Mucosa of rectum (tissue), 2 donors: ENCODE results near the gene DDX55.
"Not testable (repeated sequence)": the region's sequence is repeated elsewhere in the genome, so short reads cannot be mapped to it uniquely, and the experiment has no call there.

Source experiments
- H3K27ac ChIP-seq, 2 donors: one replicate each; pipeline ENCODE4 v1.7.0; 2013; ENCODE audit warnings: inconsistent platforms in 2 of 2, low read depth in 2 of 2, low read length in 2 of 2
- H3K27me3 ChIP-seq, 2 donors: one replicate each; pipeline ENCODE4 v1.7.0; 2013; ENCODE audit warnings: low read length in 2 of 2; ENCODE audit not compliant: control insufficient read depth in 2 of 2, insufficient read depth in 2 of 2
- H3K36me3 ChIP-seq, 2 donors: one replicate each; pipeline ENCODE4 v1.7.0; 2013; ENCODE audit warnings: low read length in 2 of 2; ENCODE audit not compliant: control insufficient read depth in 2 of 2, insufficient read depth in 2 of 2
- H3K4me1 ChIP-seq, 2 donors: one replicate each; pipeline ENCODE4 v1.7.0; 2013; ENCODE audit warnings: low read length in 2 of 2, mild to moderate bottlenecking in 1 of 2; ENCODE audit not compliant: control insufficient read depth in 2 of 2, insufficient read depth in 2 of 2
- H3K4me3 ChIP-seq, 2 donors: one replicate each; pipeline ENCODE4 v1.7.0; 2013; ENCODE audit warnings: low read length in 2 of 2
- H3K9ac ChIP-seq, 2 donors: one replicate each; pipeline ENCODE4 v1.7.0; 2013; ENCODE audit warnings: low read length in 2 of 2, low read depth in 1 of 2, mild to moderate bottlenecking in 1 of 2
- H3K9me3 ChIP-seq, 2 donors: one replicate each; pipeline ENCODE4 v1.7.0; 2013; ENCODE audit warnings: low read length in 2 of 2; ENCODE audit not compliant: control insufficient read depth in 2 of 2
- donor health status: healthy.
- donor health status: Normal muscosa, but diverticular disease.

The DDX55 gene, protein sequence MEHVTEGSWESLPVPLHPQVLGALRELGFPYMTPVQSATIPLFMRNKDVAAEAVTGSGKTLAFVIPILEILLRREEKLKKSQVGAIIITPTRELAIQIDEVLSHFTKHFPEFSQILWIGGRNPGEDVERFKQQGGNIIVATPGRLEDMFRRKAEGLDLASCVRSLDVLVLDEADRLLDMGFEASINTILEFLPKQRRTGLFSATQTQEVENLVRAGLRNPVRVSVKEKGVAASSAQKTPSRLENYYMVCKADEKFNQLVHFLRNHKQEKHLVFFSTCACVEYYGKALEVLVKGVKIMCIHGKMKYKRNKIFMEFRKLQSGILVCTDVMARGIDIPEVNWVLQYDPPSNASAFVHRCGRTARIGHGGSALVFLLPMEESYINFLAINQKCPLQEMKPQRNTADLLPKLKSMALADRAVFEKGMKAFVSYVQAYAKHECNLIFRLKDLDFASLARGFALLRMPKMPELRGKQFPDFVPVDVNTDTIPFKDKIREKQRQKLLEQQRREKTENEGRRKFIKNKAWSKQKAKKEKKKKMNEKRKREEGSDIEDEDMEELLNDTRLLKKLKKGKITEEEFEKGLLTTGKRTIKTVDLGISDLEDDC

DNA sequence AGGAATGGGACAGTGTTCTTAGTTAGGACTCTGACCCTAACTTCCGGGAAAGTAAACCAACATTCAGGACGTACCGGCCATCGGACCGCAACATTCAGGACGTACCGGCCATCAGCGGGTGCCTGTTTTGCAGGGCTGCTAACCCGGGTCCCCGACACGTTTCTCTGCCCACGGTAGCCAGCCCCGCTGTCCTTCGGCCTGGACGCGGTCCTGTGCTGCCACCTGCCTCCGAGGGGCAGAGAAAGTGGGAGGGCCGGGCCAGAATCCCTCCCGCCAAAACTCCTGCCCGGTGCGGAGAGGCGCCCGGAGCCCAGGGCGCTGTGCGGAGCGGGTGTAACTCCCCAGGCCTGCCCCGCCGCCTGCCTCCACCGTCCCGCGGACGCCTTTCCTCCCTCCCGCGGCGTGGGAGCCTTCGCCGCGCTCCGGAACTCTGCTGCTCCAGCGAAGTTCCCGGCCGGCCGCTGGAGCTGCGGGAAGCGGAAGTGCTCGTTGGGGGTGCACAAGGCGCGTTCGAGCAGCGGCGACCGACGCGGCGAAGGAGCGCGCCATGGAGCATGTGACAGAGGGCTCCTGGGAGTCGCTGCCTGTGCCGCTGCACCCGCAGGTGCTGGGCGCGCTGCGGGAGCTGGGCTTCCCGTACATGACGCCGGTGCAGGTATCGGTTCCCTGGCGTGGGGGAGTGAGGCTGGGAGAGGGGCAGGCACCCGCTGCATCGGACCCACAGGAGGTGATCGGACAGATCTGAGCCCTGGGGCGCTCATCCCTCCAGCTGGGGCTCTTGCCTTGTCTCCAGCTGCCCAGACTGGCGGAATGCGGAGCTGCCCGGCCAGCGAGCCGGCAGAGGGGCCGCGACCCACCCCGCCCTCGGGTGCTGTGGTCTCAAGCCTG is at the start of gene DDX55:
Gene DDX55, plus strand, starts transcription at position 498 of the 888 bp plus-strand sequence. Its CDS starts 50 bp downstream, at position 548.
- no peaks in the 10 kb centered on the region for H3K27me3 ChIP-seq
- H3K9ac ChIP-seq, result peak within 1 kb of the TSS; percentile 87 to 94
- peak within 1 kb of the TSS; percentile 78 to 91 for H3K27ac ChIP-seq
- peaks cover 16 to 23% of the 10 kb centered on the region in 2 donors for H3K36me3 ChIP-seq
- H3K4me3 ChIP-seq, result peak within 1 kb of the TSS; percentile 88 to 93
- H3K9me3 ChIP-seq, result no peaks in the 10 kb centered on the region
- peaks cover 6 to 8% of the 10 kb centered on the region in 2 donors for H3K4me1 ChIP-seq

DNA sequence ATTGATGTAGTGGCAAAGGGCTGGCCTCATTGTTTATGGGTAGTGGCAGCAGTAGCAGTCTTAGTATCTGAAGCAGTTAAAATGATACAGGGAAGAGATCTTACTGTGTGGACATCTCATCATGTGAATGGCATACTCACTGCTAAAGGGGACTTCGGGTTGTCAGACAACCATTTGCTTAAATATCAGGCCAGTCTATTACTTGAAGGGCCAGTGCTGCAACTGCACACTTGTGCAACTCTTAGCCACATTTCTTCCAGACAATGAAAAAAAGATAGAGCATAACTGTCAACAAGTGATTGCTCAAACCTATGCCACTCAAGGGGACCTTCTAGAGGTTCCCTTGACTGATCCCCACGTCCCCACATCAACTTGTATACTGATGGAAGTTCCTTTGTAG is 47.8 kb upstream of the DDX55 start:
- not testable (repeated sequence) for H3K27me3 ChIP-seq, H3K9ac ChIP-seq, H3K27ac ChIP-seq, H3K36me3 ChIP-seq, H3K4me1 ChIP-seq, H3K4me3 ChIP-seq, H3K9me3 ChIP-seq

DNA sequence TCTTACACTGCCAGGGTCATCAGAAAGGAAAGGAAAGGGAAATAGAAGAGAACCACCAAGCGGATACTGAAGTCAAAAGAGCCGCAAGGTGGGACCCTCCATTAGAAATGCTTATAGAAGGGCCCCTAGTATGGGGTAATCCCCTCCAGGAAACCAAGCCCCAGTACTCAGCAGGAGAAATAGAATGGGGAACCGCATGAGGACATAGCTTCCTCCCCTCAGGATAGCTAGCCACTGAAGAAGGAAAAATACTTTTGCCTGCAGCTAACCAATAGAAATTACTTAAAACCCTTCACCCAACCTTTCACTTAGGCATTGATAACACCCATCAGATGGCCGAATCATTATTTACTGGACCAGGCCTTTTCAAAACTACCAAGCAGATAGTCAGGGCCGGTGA is 47.1 kb upstream of the DDX55 start:
- H3K27ac ChIP-seq, H3K9ac ChIP-seq, H3K9me3 ChIP-seq, H3K4me3 ChIP-seq, H3K4me1 ChIP-seq, H3K27me3 ChIP-seq, H3K36me3 ChIP-seq: not testable (repeated sequence)

- H3K4me3 ChIP-seq, H3K27me3 ChIP-seq, H3K9me3 ChIP-seq, H3K9ac ChIP-seq, H3K27ac ChIP-seq, H3K4me1 ChIP-seq, H3K36me3 ChIP-seq: not testable (repeated sequence)
Measured at GRCh38 chr12:123558487-123558886, 43.4 kb upstream of the DDX55 start.

DNA sequence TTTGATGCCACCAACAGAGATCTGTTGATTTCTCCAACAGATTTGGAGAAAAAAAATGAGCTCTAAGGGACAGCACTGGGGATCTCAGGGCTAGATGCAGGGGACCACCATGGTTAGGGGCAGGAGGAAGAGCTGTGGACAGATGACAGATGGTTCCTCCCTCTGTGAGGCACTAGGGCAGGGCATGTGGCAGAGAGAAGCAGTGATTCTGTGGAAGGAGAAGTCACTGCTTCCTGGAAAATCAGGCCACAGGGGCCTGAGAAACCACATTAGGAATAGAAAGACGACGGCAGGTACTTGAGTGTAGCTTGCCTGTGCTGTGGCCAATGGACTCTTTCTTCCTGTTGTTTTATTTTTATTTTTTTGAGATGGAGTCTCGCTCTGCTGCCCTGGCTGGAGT is 42.4 kb upstream of the DDX55 start:
- Histone ChIP-seq H3K27ac (no peak overlapping the region), H3K4me3 (no peak overlapping the region), H3K9ac (no peak overlapping the region), H3K36me3 (no peaks in the 10 kb centered on the region), H3K4me1 (no peaks in the 10 kb centered on the region), H3K27me3 (no peaks in the 10 kb centered on the region), H3K9me3 (no peaks in the 10 kb centered on the region)

GRCh38 chr12:123571343-123571813 is 30.5 kb upstream of the DDX55 start:
- H3K9me3 ChIP-seq, result no peaks in the 10 kb centered on the region
- H3K27ac ChIP-seq, result no peak overlapping the region
- H3K27me3 ChIP-seq, result no peaks in the 10 kb centered on the region
- H3K36me3 ChIP-seq, result no peaks in the 10 kb centered on the region
- no peak overlapping the region for H3K9ac ChIP-seq
- H3K4me3 ChIP-seq, result no peak overlapping the region
- no peaks in the 10 kb centered on the region for H3K4me1 ChIP-seq

DNA sequence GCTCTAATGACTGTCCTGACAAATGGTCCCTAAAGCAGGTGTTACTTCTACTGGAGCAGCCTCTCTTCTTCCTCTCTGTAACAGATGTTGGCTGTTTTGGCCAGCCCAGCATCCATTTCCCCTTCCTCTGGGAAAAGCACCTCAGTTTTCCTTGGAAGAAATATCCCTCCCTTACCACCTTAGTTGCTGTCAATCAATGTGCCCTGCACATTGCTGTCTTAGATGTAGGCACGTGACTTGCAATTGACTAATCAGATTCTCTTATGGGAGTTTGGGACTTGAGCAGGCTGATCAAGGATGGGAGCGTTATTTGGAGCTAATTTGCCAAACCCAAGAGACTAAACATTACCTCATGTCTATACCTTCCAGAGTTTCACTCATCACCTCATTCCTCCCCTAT is 29.5 kb upstream of the DDX55 start:
- no peak overlapping the region for H3K9ac ChIP-seq
- no peaks in the 10 kb centered on the region for H3K4me1 ChIP-seq
- peaks cover 0 to 3% of the 10 kb centered on the region in 2 donors for H3K36me3 ChIP-seq
- no peak overlapping the region for H3K27ac ChIP-seq
- H3K27me3 ChIP-seq, result no peaks in the 10 kb centered on the region
- H3K9me3 ChIP-seq, result no peaks in the 10 kb centered on the region
- H3K4me3 ChIP-seq, result no peak overlapping the region

- Histone ChIP-seq H3K4me3 (no peak overlapping the region), H3K36me3 (peaks cover 0 to 3% of the 10 kb centered on the region in 2 donors), H3K9me3 (no peaks in the 10 kb centered on the region), H3K4me1 (no peaks in the 10 kb centered on the region), H3K9ac (no peak overlapping the region), H3K27me3 (no peaks in the 10 kb centered on the region), H3K27ac (no peak overlapping the region)
Measured at GRCh38 chr12:123573870-123574269, 28.0 kb upstream of the DDX55 start.

- Histone ChIP-seq H3K36me3 (peaks cover 0 to 3% of the 10 kb centered on the region in 2 donors), H3K9ac (no peak overlapping the region), H3K27me3 (no peaks in the 10 kb centered on the region), H3K9me3 (no peaks in the 10 kb centered on the region), H3K4me1 (no peaks in the 10 kb centered on the region), H3K27ac (no peak overlapping the region), H3K4me3 (no peak overlapping the region)
Measured at GRCh38 chr12:123576611-123577010, 25.3 kb upstream of the DDX55 start.

GRCh38 chr12:123578243-123578642 is 23.7 kb upstream of the DDX55 start:
- H3K27me3 ChIP-seq, result no peaks in the 10 kb centered on the region
- H3K9me3 ChIP-seq, result no peaks in the 10 kb centered on the region
- H3K27ac ChIP-seq, result no peak overlapping the region
- H3K36me3 ChIP-seq, result peaks cover 0 to 3% of the 10 kb centered on the region in 2 donors
- no peak overlapping the region for H3K9ac ChIP-seq
- no peak overlapping the region for H3K4me3 ChIP-seq
- H3K4me1 ChIP-seq, result peaks cover 8 to 10% of the 10 kb centered on the region in 2 donors
